Measurements from ENCODE around the gene ADO.
A peak's percentile ranks its signal among the peaks of the same experiment; 100 is the strongest.

Gene ADO

GRCh38 chr10:62851442-62851841 is 46.9 kb downstream of the ADO start:
- Histone ChIP-seq H3K27ac (no peak overlapping the region), H3K4me3 (no peak overlapping the region)

DNA sequence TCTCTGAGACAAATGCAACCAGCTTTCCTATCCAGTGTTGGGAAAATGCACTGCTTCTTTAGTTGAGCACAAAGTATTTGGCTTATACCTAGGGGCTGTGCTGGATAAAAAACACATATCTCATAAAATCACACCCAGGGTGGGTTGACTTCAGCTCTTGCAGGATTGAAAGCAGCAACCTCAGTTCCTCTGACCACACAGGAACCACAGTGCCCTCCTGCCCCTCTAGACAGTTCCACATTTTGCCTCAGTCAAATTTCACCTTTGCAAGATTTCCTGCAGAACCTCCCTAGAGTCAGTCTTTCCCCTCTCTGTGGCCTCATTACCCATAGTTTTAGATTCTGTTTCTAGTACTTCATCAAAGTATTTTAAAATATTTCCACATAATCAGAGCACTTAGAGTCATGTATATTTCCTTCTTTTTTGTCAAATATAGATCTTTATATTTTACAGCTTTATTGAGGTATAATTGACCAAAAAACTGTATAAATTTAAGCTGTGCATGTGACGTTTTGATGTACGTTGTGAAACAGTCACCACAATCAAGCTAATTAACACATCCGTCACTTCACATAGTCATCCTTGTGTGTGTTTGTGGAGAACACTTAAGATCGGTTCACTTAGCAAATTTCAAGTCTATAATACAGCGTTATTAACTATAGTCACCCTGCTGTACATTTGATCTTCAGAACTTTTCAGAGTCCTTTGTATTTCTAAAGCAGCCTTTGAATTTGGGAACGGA is 48.6 kb downstream of the ADO start:
- Histone ChIP-seq H3K27ac (peak overlapping the region in 1 of 21 experiments; percentile 33), H3K4me3 (no peak overlapping the region)

DNA sequence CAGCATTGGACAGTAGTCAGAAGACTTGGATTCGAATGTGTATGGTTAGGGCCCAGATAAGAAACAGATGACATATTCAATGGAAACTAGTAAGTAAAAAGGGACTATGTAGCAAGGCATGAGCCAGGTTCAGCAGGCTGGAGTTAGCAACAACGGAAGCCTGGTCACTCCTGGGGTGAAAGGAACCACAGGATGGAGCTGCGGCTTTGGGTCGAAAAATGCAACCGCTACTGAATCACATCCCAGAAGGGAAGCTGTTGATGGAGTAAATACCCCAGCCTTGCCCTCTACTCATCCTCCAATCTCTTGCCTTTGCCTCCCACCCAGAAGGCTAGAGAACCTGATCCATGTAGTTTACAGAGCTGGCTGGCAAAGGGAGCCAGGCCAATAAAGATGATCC is 49.2 kb downstream of the ADO start:
- Histone ChIP-seq H3K4me3 (no peak overlapping the region), H3K27ac (peak overlapping the region in 1 of 21 experiments; percentile 33)

DNA sequence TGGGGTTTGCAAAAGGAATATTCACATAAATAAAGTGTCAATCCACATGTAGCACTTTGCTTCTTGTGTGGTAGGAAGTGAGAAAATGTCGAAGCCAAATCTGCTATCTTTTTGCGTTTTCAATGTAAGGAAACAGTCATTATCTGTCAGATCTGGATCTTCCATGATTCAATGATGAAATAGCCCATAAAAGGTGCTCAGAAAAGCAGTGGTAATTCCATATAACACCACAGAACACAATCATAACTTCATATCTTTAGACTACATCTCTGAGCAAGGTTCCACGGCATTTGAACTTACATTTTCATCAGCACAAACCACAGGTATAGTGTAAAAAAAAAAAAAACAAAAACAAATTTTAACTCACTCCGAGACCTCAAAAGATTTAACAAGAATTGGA is 51.5 kb downstream of the ADO start:
- Histone ChIP-seq H3K4me3 (no peak overlapping the region), H3K27ac (no peak overlapping the region)
